OCI-LY7 (cell line): ENCODE results near the gene NTHL1. TPM values are rescaled to one million over a fixed set of nuclear protein-coding genes. Genes with fewer than 3 reads are reported as not detected.

ENCODE experiments used
- BruUV-seq: library from RNA; stranded (reverse); fragments of 400-500 nt; replicated peaks from 2 replicates; lab custom pipeline; 2021; lab: Mats Ljungman, UMichigan
- CTCF ChIA-PET: fragments of 300-600 bp; sonication (Branson Sonifier 250); formaldehyde crosslinking; loops from one replicate; lab custom pipeline; 2022; ENCODE audit warnings: antibody characterized with exemption; ENCODE audit not compliant: unreplicated experiment; lab: Charles Lee
- POLR2A ChIA-PET: fragments of 300-600 bp; sonication (Branson Sonifier 250); formaldehyde crosslinking; loops from one replicate; lab custom pipeline; 2022; ENCODE audit warnings: antibody characterized with exemption; lab: Charles Lee
- DNase-seq: peaks from one replicate; pipeline ENCODE4 v3.0.0-alpha.2; 2015; ENCODE audit warnings: low spot score
- H2AFZ ChIP-seq: fragments of 200-600 bp; sonication (generic), shearing (Covaris generic); 2 replicates; pipeline ENCODE4 v1.6.1; 2014; ENCODE audit warnings: mild to moderate bottlenecking, antibody characterized with exemption, low read length, moderate library complexity
- H3K27ac ChIP-seq: fragments of 200-600 bp; sonication (generic); 2 replicates; pipeline ENCODE4 v1.5.1; 2014; ENCODE audit warnings: mixed run types, low read depth, mild to moderate bottlenecking, moderate library complexity, low read length, inconsistent platforms; ENCODE audit not compliant: poor library complexity, severe bottlenecking
- H3K36me3 ChIP-seq: fragments of 200-600 bp; sonication (generic); 2 replicates; pipeline ENCODE4 v1.6.1; 2014; ENCODE audit warnings: mild to moderate bottlenecking, antibody characterized with exemption, low read length, moderate library complexity, mixed read lengths; ENCODE audit not compliant: insufficient read depth
- H3K4me1 ChIP-seq: fragments of 200-600 bp; sonication (generic); 2 replicates; pipeline ENCODE4 v1.5.1; 2014; ENCODE audit warnings: mild to moderate bottlenecking, low read length; ENCODE audit not compliant: insufficient read depth, poor library complexity, severe bottlenecking
- H3K4me2 ChIP-seq: fragments of 200-600 bp; sonication (generic); 2 replicates; pipeline ENCODE4 v1.6.1; 2014; ENCODE audit warnings: mild to moderate bottlenecking, low read length
- H3K4me3 ChIP-seq: fragments of 200-600 bp; sonication (generic); 2 replicates; pipeline ENCODE4 v1.5.1; 2014; ENCODE audit warnings: mild to moderate bottlenecking, low read depth, low read length; ENCODE audit not compliant: poor library complexity, severe bottlenecking
- H3K79me2 ChIP-seq: fragments of 200-600 bp; sonication (generic); 2 replicates; pipeline ENCODE4 v1.6.1; 2016; ENCODE audit warnings: low read depth, mild to moderate bottlenecking, low read length, moderate library complexity, mixed read lengths; ENCODE audit not compliant: insufficient read depth
- H3K9me2 ChIP-seq: fragments of 200-600 bp; sonication (generic); 2 replicates; pipeline ENCODE4 v1.6.1; 2016; ENCODE audit warnings: mild to moderate bottlenecking, low read length, mixed read lengths; ENCODE audit not compliant: insufficient read depth
- H3K9me3 ChIP-seq: fragments of 200-600 bp; sonication (generic); 2 replicates; pipeline ENCODE4 v1.6.1; 2014; ENCODE audit warnings: mild to moderate bottlenecking, mixed run types, low read length, mixed read lengths
- H4K20me1 ChIP-seq: fragments of 200-600 bp; sonication (generic); 2 replicates; pipeline ENCODE4 v1.6.1; 2014; ENCODE audit warnings: mild to moderate bottlenecking, antibody characterized with exemption, low read length, moderate library complexity, mixed read lengths; ENCODE audit not compliant: insufficient read depth
- EZH2phosphoT487 ChIP-seq: fragments of 200-600 bp; sonication (generic); IDR thresholded peaks from 2 replicates; pipeline ENCODE4 v1.6.1; 2018; ENCODE audit warnings: low read depth, borderline replicate concordance, mild to moderate bottlenecking, mixed run types, antibody characterized with exemption, low read length, moderate library complexity, mixed read lengths
- intact Hi-C: fragments of 100-400 bp; cut with micrococcal nuclease; formaldehyde crosslinking; loops from one replicate; pipeline ENCODE4 v1.10.0; 2022; ENCODE audit not compliant: unreplicated experiment
- total RNA-seq, 2 experiments: library from RNA; depleted of rRNA in 1 of 2; stranded (reverse); fragments of >200 nt in 1 of 2; shearing (Covaris generic) in 1 of 2; gene quantifications; 2 replicates each; pipeline ENCODE4 v1.2.3, GENCODE V29; 2014 to 2022
- TF ChIP-seq, protein P1 (sequence below): fragments of 200-600 bp; sonication (generic); conservative IDR thresholded peaks from 2 replicates; pipeline ENCODE4 v1.5.1; 2014; ENCODE audit warnings: mild to moderate bottlenecking, antibody characterized with exemption, low read length, moderate library complexity, mixed read lengths

The NTHL1 gene
- total RNA-seq, 2 experiments from 2014 or later, result 51.5 to 56.2 TPM

DNA sequence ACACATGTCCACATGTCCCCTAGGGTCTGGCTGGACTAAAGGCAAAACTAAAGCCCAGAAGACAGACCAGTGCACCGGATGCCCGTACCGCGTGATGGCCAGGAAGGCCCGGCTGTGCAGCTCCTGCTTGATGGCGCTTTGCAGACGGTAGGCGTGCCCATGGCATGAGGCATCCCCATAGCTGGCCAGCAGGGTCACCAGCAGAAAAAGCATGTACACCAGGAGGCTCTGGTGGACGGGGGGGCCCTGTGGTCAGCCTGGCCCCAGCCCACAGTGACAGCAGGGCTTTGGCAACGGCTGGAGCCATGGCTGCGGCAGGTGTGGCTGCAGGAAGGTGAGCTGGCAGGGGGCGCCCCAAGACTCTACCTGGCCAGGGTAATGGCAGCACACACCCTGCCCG lies 45.2 kb upstream of the NTHL1 start:
- Histone ChIP-seq H3K4me3 (no peak overlapping the region), H3K36me3 (peaks cover 21% of the 10 kb centered on the region; the same call in 1 of the 2 replicates), H2AFZ (no peak overlapping the region), H3K79me2 (no peaks in the 10 kb centered on the region), H3K9me3 (no peaks in the 10 kb centered on the region), H3K4me1 (no peaks in the 10 kb centered on the region), H3K27ac (no peak overlapping the region), H3K9me2 (no peaks in the 10 kb centered on the region), H4K20me1 (no peaks in the 10 kb centered on the region), H3K4me2 (no peak overlapping the region)
- ChIA-PET POLR2A (no interaction called here), CTCF (no interaction called here)
- BruUV-seq, result no TSS peak
- DNase-seq, result no peak
- intact Hi-C loops, result no loop called here
- TF ChIP-seq, protein P1, sequence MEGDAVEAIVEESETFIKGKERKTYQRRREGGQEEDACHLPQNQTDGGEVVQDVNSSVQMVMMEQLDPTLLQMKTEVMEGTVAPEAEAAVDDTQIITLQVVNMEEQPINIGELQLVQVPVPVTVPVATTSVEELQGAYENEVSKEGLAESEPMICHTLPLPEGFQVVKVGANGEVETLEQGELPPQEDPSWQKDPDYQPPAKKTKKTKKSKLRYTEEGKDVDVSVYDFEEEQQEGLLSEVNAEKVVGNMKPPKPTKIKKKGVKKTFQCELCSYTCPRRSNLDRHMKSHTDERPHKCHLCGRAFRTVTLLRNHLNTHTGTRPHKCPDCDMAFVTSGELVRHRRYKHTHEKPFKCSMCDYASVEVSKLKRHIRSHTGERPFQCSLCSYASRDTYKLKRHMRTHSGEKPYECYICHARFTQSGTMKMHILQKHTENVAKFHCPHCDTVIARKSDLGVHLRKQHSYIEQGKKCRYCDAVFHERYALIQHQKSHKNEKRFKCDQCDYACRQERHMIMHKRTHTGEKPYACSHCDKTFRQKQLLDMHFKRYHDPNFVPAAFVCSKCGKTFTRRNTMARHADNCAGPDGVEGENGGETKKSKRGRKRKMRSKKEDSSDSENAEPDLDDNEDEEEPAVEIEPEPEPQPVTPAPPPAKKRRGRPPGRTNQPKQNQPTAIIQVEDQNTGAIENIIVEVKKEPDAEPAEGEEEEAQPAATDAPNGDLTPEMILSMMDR, result no peak
- no peak for TF ChIP-seq EZH2phosphoT487

DNA sequence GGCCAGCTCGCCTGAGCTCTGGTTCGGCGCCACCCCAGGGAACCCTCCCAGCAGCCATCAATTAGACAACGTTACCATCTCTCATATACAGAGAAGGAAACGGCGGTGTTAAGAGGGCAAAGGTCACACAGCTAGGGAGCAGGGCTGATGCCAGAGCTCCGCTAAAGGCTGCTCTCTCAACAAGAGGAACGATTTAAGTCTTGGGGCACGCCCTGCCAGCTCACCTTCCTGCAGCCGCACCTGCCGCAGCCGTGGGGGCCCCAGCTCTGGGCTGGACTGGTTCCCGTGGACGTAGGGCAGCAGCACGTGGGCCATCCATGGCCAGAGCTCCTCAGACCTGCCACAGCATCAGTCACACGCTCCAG lies 44.6 kb upstream of the NTHL1 start:
- Histone ChIP-seq H3K27ac (no peak overlapping the region), H3K36me3 (peaks cover 27% of the 10 kb centered on the region; the same call in 1 of the 2 replicates), H4K20me1 (no peaks in the 10 kb centered on the region), H3K4me3 (no peak overlapping the region), H3K4me1 (peaks cover under 1% of the 10 kb centered on the region), H2AFZ (no peak overlapping the region), H3K9me3 (no peaks in the 10 kb centered on the region), H3K9me2 (no peaks in the 10 kb centered on the region), H3K4me2 (no peak overlapping the region), H3K79me2 (no peaks in the 10 kb centered on the region)
- TF ChIP-seq, protein P1, result no peak
- no peak for TF ChIP-seq EZH2phosphoT487
- BruUV-seq, result no TSS peak
- DNase-seq, result no peak
- ChIA-PET POLR2A (no interaction called here), CTCF (no interaction called here)
- intact Hi-C loops, result no loop called here

DNA sequence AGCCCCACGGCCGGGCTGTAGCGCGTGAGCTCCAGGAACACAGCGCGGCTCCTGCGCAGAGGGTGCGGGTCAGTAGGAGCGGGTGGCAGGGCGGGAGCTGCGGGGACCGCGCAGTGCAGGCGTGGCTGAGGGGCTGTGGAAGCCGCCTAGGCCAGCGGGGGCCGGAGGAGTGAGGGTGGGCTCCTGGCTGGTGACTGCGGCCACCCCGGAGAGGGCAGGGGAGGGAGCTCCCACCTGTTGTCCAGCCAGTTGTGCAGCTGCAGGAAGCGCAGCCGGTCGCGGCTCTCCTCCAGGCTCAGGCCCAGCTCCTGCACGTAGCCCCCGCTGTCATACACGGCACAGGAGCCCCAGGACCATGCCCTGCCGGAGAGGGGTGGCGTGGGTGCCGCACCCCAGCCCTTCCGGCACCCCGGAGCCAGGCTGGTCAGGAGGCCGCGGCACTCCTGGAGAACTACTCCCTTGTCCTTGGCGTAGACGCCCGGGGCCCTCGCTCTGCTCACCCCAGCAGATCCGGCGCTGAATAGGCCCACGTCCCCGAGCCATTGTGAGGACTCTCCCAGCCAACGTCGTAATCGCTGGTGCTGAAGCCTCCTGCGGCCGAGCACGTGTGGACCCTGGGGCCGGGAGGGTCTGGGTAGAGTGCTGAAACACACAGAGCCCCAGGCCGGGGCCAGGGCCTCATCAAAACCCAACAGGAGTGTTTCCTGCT lies 44.1 kb upstream of the NTHL1 start:
- Histone ChIP-seq H3K4me1 (peaks cover 5% of the 10 kb centered on the region), H3K27ac (no peak overlapping the region), H3K9me2 (no peaks in the 10 kb centered on the region), H3K4me3 (no peak overlapping the region), H3K9me3 (no peaks in the 10 kb centered on the region), H3K79me2 (no peaks in the 10 kb centered on the region), H2AFZ (no peak overlapping the region), H3K36me3 (peaks cover 32% of the 10 kb centered on the region; the same call in 1 of the 2 replicates), H3K4me2 (no peak overlapping the region), H4K20me1 (no peaks in the 10 kb centered on the region)
- CTCF ChIA-PET, result no interaction called here
- POLR2A ChIA-PET, result no interaction called here
- no TSS peak for BruUV-seq
- DNase-seq, result no peak
- intact Hi-C loops, result no loop called here
- TF ChIP-seq EZH2phosphoT487, result no peak
- TF ChIP-seq, protein P1, result no peak
